HepG2 (cell line): ENCODE data around the gene ZBTB37. TPM values are rescaled to one million over a fixed set of nuclear protein-coding genes. Genes with fewer than 3 reads are reported as not detected.

Experiments
- BCL3 ChIP-seq: sonication (generic); formaldehyde crosslinking; IDR thresholded peaks from 2 replicates; pipeline ENCODE4 v1.5.1; 2020; ENCODE audit warnings: mild to moderate bottlenecking, missing genetic modification reagents, moderate library complexity
- E2F5 ChIP-seq: sonication (generic); formaldehyde crosslinking; conservative IDR thresholded peaks from 2 replicates; pipeline ENCODE4 v1.4.0; 2020; ENCODE audit warnings: missing genetic modification reagents
- ETV6 ChIP-seq: sonication (generic); formaldehyde crosslinking; conservative IDR thresholded peaks from 2 replicates; pipeline ENCODE4 v1.4.0; 2020; ENCODE audit warnings: missing genetic modification reagents
- EZH2 ChIP-seq: conservative IDR thresholded peaks from 2 replicates; pipeline ENCODE4 v1.6.1; 2012; ENCODE audit warnings: mild to moderate bottlenecking, low read depth, low read length, moderate library complexity
- GATAD2A ChIP-seq: IDR thresholded peaks from 2 replicates; pipeline ENCODE4 v1.6.1; 2016
- GTF2F1 ChIP-seq: fragments of 150-350 bp; IDR thresholded peaks from 2 replicates; pipeline ENCODE4 v1.6.1; 2014; ENCODE audit warnings: low read length
- HNRNPUL1 ChIP-seq: fragments of 200-400 bp; formaldehyde crosslinking; IDR thresholded peaks from 2 replicates; pipeline ENCODE4 v1.6.1; 2017; ENCODE audit warnings: low read depth, mild to moderate bottlenecking, low read length, moderate library complexity
- MAFG ChIP-seq: sonication (generic); formaldehyde crosslinking; IDR thresholded peaks from 2 replicates; pipeline ENCODE4 v1.5.1; 2020; ENCODE audit warnings: mild to moderate bottlenecking, missing genetic modification reagents
- MTERF4 ChIP-seq: sonication (generic); formaldehyde crosslinking; IDR thresholded peaks from 2 replicates; pipeline ENCODE4 v1.8.0; 2023; ENCODE audit warnings: mild to moderate bottlenecking, missing genetic modification reagents
- RARG ChIP-seq: sonication (generic); formaldehyde crosslinking; IDR thresholded peaks from 2 replicates; pipeline ENCODE4 v1.4.0; 2020; ENCODE audit warnings: low read depth, mild to moderate bottlenecking, missing genetic modification reagents
- ZNF225 ChIP-seq: sonication (generic); formaldehyde crosslinking; IDR thresholded peaks from 2 replicates; pipeline ENCODE4 v1.4.0; 2020; ENCODE audit warnings: mild to moderate bottlenecking, missing genetic modification reagents
- ZNF251 ChIP-seq: sonication (generic); formaldehyde crosslinking; IDR thresholded peaks from 2 replicates; pipeline ENCODE4 v1.9.0; 2021; ENCODE audit warnings: mild to moderate bottlenecking, missing genetic modification reagents
- ZNF30 ChIP-seq: sonication (generic); formaldehyde crosslinking; IDR thresholded peaks from 2 replicates; pipeline ENCODE4 v1.5.0; 2020; ENCODE audit warnings: mild to moderate bottlenecking, missing genetic modification reagents
- ZNF607 ChIP-seq: sonication (generic); formaldehyde crosslinking; IDR thresholded peaks from 2 replicates; pipeline ENCODE4 v1.5.1; 2020; ENCODE audit warnings: missing genetic modification reagents, mild to moderate bottlenecking, borderline replicate concordance
- polyA plus RNA-seq, 8 experiments: library from polyadenylated mRNA; depleted of rRNA in 3 of 8; stranded (reverse) in 7 of 8; unstranded in 1 of 8; fragments of >200 nt; fragmentation: Illumina TruSeq in 4 of 8; extraction: Trizol in 4 of 8; gene quantifications; 2 replicates each; pipeline versions ENCODE4 v1.2.1 to v1.2.3, GENCODE V29; 2011 to 2016; ENCODE audit warnings: low read depth in 4 of 8, missing spikeins in 1 of 8, mixed read lengths in 1 of 8; ENCODE audit not compliant: insufficient read depth in 1 of 8
- total RNA-seq, 5 experiments: library from RNA; depleted of rRNA; stranded (reverse); fragments of >200 nt; fragmentation: Illumina TruSeq; extraction: Trizol; gene quantifications; 2 replicates each; pipeline ENCODE4 v1.2.3, GENCODE V29; 2016; ENCODE audit warnings: low read depth in 1 of 5
- TF ChIP-seq, protein P1 (sequence below): sonication (generic); formaldehyde crosslinking; IDR thresholded peaks from 2 replicates; pipeline ENCODE4 v1.4.0; 2020; ENCODE audit warnings: missing genetic modification reagents, borderline replicate concordance
- TF ChIP-seq, protein P2 (sequence below): sonication (generic); formaldehyde crosslinking; IDR thresholded peaks from 2 replicates; pipeline ENCODE4 v1.4.0; 2020; ENCODE audit warnings: low read depth, missing genetic modification reagents

Gene ZBTB37
- total and polyA plus RNA-seq, 2 of the 13 experiments (the other 11 are each of a cell fraction or from before 2014, with no cell fraction given) = 2.6 to 7.7 TPM

DNA sequence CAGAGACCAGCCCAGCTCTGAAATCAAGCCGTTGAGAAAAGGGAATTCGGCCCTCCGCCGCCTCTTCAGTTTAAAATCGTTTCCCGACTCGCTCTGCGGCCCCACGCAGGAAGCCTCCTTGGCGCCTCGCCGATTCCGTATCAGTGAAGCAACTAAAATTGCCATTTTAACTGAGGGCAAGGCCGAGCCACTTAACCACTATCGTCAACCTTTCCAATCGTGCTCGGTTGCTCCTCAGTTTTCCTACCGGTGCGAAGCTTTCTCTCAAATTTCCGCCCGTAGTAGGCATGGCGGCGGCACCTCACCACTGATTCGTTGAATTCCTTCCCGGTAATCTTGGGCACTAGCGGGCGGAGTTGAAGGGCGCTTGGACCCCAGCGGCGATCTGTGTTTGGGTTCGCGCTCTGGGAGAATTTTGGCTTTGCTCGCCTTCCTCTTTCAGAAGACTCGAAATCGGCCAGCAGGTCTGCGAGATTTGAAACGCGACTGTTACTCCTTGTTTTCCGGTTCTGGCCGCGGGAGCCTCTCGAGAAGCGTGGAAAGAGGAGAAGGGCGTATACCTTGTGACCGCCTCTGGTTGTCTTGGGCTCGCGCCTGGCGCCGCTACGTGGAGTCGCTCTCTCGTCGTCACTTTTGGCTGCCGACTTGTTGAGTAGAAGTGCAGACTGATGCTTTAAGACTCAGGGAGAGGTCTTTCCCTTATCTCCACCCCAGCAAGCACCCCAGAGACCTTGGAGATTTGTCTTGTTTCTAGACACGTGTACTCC is 43.7 kb upstream of the ZBTB37 start, which contains the start of the genes CENPL and DARS2 (continued):
- TF ChIP-seq E2F5 (CRISPR knock-in tag) = peak; percentile 83
- peak; percentile 58; the same call in 1 of the 2 replicates for TF ChIP-seq ZNF607 (CRISPR knock-in tag)
- no peak; the same call in 1 of the 2 replicates for TF ChIP-seq GATAD2A (CRISPR knock-in tag)
- TF ChIP-seq RARG = no peak
- 0 out of 2 replicates have a peak, but pooled peaks have one; percentile 22 for TF ChIP-seq ZNF30
- TF ChIP-seq, protein P1, sequence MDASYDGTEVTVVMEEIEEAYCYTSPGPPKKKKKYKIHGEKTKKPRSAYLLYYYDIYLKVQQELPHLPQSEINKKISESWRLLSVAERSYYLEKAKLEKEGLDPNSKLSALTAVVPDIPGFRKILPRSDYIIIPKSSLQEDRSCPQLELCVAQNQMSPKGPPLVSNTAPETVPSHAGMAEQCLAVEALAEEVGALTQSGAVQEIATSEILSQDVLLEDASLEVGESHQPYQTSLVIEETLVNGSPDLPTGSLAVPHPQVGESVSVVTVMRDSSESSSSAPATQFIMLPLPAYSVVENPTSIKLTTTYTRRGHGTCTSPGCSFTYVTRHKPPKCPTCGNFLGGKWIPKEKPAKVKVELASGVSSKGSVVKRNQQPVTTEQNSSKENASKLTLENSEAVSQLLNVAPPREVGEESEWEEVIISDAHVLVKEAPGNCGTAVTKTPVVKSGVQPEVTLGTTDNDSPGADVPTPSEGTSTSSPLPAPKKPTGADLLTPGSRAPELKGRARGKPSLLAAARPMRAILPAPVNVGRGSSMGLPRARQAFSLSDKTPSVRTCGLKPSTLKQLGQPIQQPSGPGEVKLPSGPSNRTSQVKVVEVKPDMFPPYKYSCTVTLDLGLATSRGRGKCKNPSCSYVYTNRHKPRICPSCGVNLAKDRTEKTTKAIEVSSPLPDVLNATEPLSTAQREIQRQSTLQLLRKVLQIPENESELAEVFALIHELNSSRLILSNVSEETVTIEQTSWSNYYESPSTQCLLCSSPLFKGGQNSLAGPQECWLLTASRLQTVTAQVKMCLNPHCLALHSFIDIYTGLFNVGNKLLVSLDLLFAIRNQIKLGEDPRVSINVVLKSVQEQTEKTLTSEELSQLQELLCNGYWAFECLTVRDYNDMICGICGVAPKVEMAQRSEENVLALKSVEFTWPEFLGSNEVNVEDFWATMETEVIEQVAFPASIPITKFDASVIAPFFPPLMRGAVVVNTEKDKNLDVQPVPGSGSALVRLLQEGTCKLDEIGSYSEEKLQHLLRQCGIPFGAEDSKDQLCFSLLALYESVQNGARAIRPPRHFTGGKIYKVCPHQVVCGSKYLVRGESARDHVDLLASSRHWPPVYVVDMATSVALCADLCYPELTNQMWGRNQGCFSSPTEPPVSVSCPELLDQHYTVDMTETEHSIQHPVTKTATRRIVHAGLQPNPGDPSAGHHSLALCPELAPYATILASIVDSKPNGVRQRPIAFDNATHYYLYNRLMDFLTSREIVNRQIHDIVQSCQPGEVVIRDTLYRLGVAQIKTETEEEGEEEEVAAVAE = peak; percentile 84
- no peak for TF ChIP-seq HNRNPUL1
- TF ChIP-seq ETV6 (CRISPR knock-in tag) = 0 out of 2 replicates have a peak, but pooled peaks have one; percentile 42
- 0 out of 2 replicates have a peak, but pooled peaks have one; percentile 32 for TF ChIP-seq MTERF4
- no peak for TF ChIP-seq MAFG (CRISPR knock-in tag)
- peak; percentile 21; the same call in 1 of the 2 replicates for TF ChIP-seq BCL3
- TF ChIP-seq ZNF251 (CRISPR knock-in tag) = no peak
- TF ChIP-seq, protein P2, sequence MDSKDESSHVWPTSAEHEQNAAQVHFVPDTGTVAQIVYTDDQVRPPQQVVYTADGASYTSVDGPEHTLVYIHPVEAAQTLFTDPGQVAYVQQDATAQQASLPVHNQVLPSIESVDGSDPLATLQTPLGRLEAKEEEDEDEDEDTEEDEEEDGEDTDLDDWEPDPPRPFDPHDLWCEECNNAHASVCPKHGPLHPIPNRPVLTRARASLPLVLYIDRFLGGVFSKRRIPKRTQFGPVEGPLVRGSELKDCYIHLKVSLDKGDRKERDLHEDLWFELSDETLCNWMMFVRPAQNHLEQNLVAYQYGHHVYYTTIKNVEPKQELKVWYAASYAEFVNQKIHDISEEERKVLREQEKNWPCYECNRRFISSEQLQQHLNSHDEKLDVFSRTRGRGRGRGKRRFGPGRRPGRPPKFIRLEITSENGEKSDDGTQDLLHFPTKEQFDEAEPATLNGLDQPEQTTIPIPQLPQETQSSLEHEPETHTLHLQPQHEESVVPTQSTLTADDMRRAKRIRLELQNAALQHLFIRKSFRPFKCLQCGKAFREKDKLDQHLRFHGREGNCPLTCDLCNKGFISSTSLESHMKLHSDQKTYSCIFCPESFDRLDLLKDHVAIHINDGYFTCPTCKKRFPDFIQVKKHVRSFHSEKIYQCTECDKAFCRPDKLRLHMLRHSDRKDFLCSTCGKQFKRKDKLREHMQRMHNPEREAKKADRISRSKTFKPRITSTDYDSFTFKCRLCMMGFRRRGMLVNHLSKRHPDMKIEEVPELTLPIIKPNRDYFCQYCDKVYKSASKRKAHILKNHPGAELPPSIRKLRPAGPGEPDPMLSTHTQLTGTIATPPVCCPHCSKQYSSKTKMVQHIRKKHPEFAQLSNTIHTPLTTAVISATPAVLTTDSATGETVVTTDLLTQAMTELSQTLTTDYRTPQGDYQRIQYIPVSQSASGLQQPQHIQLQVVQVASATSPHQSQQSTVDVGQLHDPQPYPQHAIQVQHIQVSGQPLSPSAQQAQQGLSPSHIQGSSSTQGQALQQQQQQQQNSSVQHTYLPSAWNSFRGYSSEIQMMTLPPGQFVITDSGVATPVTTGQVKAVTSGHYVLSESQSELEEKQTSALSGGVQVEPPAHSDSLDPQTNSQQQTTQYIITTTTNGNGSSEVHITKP (CRISPR knock-in tag) = no peak
- TF ChIP-seq EZH2 = no peak
- no peak for TF ChIP-seq GTF2F1
- TF ChIP-seq ZNF225 (CRISPR knock-in tag) = no peak
